Glomerular visceral epithelial cell (primary cell): ENCODE results near the gene COMMD2.

Experiments used
- DNase-seq: peaks from one replicate; pipeline ENCODE4 v3.0.0-alpha.2; 2016; ENCODE audit errors: extremely low spot score

COMMD2 gene

GRCh38 chr3:149752051-149752787 lies at the start of gene COMMD2:
TSS of gene COMMD2 (minus strand) at chr3:149752489. CDS start at chr3:149752444, 45 bp downstream.
- DNase-seq: peak; percentile 89

DNA sequence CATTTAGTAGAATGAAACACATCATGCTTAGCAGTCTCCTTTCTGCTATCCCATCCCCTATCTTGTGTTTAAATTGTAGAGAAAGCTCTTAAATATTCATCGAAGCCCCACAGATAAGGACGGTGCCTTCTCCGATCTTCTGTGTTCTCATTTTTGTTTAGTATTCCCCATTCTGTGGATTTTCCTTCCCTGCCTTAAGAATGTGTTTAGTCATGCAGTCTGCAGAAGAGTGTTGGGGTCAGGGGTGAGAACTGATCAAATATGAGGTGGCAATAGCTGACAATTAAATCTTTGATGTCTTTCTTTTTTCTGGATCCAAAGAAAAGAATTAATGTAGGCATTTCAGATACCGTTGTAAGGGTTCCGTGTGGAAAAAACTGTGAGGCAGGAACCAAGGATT lies 49.4 kb upstream of the COMMD2 start:
- no peak for DNase-seq

- no peak for DNase-seq
Measured at GRCh38 chr3:149801195-149801594, 48.9 kb upstream of the COMMD2 start.

GRCh38 chr3:149800693-149801092 lies 48.4 kb upstream of the COMMD2 start:
- DNase-seq: no peak

- no peak for DNase-seq
Measured at GRCh38 chr3:149796026-149796425, 43.7 kb upstream of the COMMD2 start.

- no peak for DNase-seq
Measured at GRCh38 chr3:149792452-149793270, 40.4 kb upstream of the COMMD2 start, which contains the start of gene ANKUB1. TSS of gene ANKUB1 (minus strand) at chr3:149792554. CDS start at chr3:149792366, 188 bp downstream.

DNA sequence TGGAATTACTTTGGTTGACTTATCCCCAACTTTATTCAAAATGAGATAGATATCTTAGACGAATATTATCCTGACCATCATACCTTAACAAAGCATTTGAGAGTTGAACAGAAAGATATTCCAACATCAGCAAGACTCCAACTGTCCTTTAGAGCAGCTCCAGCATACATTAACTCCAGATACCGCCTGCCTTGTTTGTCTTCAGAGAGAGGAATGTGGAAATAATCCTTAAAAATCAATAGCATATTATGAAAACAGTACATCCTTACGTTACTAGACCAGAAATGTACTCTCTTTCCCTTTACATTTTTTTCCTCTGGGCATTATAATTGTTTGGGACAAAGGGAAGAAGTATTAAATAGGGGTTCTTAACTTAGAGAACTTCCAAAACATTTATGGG lies 38.4 kb upstream of the COMMD2 start:
- no peak for DNase-seq

DNA sequence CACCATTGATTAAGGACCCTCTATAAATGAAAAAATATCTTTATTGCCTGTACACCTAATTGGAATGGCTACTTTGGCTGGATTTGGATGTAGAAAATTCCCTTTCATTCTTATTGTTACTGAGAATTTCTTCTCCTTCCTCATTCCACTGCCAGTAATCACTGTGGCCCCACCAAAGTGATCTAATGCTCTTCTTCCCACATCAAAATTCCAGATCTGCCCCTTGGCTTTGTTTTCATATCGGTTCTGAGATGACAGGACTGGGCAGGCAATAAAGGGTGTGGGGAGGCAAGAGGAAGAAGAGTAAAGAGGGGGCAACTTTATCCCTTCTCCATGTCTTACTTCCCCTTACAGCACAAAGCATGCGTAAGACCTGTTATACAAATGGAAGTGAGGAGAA lies 38.0 kb upstream of the COMMD2 start:
- peak; percentile 63 for DNase-seq

DNA sequence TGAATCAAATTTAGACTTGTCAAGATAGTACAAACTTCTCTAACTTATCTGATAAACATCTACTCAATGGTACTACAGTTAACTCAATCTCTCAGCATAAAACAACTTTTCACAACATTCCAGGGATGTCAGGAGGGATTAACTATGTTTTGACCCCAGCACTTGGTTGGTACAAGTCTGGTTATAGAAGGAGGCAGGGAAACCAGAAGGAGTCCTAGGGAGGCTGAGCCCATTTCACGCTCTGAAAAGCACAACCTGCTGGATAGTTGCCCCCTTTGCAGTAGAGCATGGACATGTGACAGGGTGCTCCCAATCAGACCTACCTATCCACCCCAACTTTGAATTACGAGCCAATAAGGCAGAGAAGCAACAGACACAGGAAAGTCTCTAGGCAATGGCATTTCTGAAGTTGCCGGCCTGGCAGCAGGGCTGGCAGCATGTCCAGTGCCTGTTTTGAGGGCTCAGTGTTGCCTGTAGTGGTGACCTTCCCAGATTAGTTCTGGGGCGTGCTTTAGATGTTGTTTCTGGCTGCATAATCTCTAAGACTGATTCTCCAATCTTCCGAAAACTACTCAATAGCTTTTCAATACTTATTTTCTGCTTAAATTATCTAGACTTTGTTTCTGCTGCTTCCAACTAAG lies 31.9 kb upstream of the COMMD2 start:
- DNase-seq: peak; percentile 65

- peak; percentile 68 for DNase-seq
Measured at GRCh38 chr3:149783576-149783975, 31.3 kb upstream of the COMMD2 start.

GRCh38 chr3:149781741-149782140 lies 29.5 kb upstream of the COMMD2 start:
- DNase-seq: no peak

- no peak for DNase-seq
Measured at GRCh38 chr3:149781211-149781610, 28.9 kb upstream of the COMMD2 start.

- DNase-seq: no peak
Measured at GRCh38 chr3:149777414-149778214, 25.3 kb upstream of the COMMD2 start.

GRCh38 chr3:149776170-149776569 lies 23.9 kb upstream of the COMMD2 start:
- no peak for DNase-seq

- DNase-seq: no peak
Measured at GRCh38 chr3:149772861-149773260, 20.6 kb upstream of the COMMD2 start.

- DNase-seq: peak; percentile 47
Measured at GRCh38 chr3:149771652-149772271, 19.5 kb upstream of the COMMD2 start.

DNA sequence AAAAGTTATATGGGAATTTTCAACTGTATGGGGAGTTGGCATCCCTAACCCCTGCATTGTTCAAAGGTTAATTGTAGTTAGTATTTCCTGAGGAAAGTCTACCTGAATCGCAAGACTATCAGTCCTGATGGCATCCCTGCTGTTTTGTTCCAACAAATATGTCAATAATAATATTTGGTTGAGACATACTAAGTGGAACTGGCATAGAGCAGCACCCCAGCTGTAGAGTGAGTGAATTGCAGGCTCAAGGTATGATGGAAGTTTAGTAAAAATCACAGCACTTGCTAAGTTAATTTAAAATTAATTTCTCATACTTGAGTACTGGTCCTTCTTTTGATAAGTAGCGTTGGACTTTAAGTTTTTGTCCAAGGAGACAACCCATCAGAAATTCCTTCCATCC lies 18.0 kb upstream of the COMMD2 start:
- no peak for DNase-seq

DNA sequence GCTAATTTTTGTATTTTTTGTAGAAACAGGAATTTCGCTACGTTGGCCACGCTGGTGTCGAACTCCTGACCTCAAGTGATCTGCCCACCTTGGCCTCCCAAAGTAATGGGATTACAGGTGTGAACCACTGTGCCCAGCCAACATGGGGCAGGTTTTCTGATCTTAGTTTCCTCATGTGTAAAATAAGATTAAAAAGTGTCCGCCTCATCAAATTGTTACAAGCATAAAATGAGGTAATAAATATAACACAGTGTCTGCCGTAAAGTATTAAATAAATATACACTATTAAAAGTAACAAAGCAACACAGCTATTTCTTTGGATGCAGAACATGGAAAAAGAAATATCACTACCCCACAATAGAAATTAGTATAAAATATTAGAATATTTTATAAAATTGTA lies 16.4 kb upstream of the COMMD2 start:
- no peak for DNase-seq

DNA sequence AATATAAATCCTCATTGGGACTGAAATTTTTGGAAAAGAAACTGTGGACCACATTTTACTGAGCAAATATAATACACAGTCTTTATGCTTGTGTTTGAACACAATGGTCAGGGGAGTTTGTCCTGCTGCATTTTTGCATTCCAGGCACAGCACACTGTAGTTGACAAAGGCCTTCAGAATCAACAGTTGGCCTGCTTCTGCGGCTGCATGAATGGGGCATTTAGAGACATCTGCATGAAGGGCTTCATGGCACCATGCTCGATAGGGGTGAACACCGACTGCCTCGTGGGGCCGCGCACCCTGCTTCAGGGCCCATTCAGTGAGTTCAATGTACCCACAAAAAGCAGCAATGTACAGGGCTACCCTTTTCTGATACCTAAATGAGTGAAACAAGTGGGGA lies 15.4 kb upstream of the COMMD2 start:
- no peak for DNase-seq

DNA sequence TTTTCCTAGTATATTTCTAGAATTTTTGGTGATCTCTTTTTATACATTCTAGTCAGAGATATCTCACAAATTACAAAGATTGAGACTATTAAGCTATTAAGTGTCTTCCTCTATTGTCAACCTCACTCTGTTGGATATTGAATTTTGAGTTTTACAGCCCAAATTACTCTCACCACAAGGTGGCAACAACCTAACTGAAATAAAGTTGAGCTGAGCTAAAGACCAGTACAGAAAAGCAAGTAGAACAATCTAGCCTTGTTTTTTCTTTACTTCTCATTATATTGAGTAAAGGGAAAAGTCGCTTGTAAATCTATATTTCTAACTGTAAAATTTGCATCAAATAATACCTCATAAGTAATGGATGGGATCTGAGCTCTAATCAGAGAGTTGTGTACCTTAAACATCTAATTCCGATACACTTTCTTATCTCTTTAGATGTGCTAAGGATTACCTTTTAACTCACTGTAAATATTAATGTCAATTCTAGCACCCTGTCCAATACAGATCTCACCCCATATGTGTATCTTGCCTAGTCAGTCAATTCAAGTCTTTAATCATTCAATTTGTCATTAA lies 13.6 kb upstream of the COMMD2 start:
- peak; percentile 38 for DNase-seq

- DNase-seq: no peak
Measured at GRCh38 chr3:149764302-149764701, 12.0 kb upstream of the COMMD2 start.
